Measurements from ENCODE around the gene MAPRE2.

- no peak for TF ChIP-seq CTCF (conservative IDR thresholded peaks at IDR 0.05; ENCODE audit: low read depth, low read length)
- TF ChIP-seq EZH2 (IDR thresholded peaks at IDR 0.05; ENCODE audit: low read length, unreplicated experiment) = no peak
- TF ChIP-seq EZH2phosphoT487 (IDR thresholded peaks at IDR 0.05; ENCODE audit: borderline replicate concordance, low read length) = no peak
Observed at GRCh38 chr18:35192415-35192814, 151.2 kb downstream of the MAPRE2 start.
